GM23338 (cell line): Measurements from ENCODE around the gene CUBN. TPM values are rescaled to one million over a fixed set of nuclear protein-coding genes. Genes with fewer than 3 reads are reported as not detected.

Source experiments
- ATAC-seq: fragments of 200-7000 bp; cut with Tn5 transposase; 3 replicates; pipeline ENCODE4 v1.9.1; 2020
- DNase-seq: peaks from one replicate; pipeline ENCODE4 v3.0.0-alpha.2; 2015; ENCODE audit warnings: low spot score
- H2AFZ ChIP-seq: fragments of 200-600 bp; sonication (generic); 2 replicates; pipeline ENCODE4 v1.8.0; 2016; ENCODE audit warnings: antibody characterized with exemption, mild to moderate bottlenecking, moderate library complexity
- H3F3A ChIP-seq: fragments of 200-600 bp; sonication (generic); replicated peaks from 2 replicates; pipeline ENCODE4 v1.8.0; 2017; ENCODE audit warnings: antibody characterized with exemption, mixed run types, low read depth
- H3K27ac ChIP-seq: fragments of 200-600 bp; sonication (generic); 2 replicates; pipeline ENCODE4 v1.6.1; 2016; ENCODE audit warnings: low read depth
- H3K27me3 ChIP-seq: fragments of 200-600 bp; sonication (generic); 2 replicates; pipeline ENCODE4 v1.8.0; 2016; ENCODE audit warnings: mild to moderate bottlenecking, mixed run types, moderate library complexity; ENCODE audit not compliant: insufficient read depth
- H3K36me3 ChIP-seq: fragments of 200-600 bp; sonication (generic); 2 replicates; pipeline ENCODE4 v1.8.0; 2016; ENCODE audit warnings: mild to moderate bottlenecking; ENCODE audit not compliant: insufficient read depth
- H3K4me1 ChIP-seq: fragments of 200-600 bp; sonication (generic); 2 replicates; pipeline ENCODE4 v1.8.0; 2016; ENCODE audit warnings: mild to moderate bottlenecking, moderate library complexity; ENCODE audit not compliant: insufficient read depth
- H3K4me2 ChIP-seq: fragments of 200-600 bp; sonication (generic); 2 replicates; pipeline ENCODE4 v1.7.1; 2017; ENCODE audit warnings: mixed run types
- H3K4me3 ChIP-seq: fragments of 200-600 bp; sonication (generic); 2 replicates; pipeline ENCODE4 v1.6.1; 2016; ENCODE audit warnings: mixed run types
- H3K79me2 ChIP-seq: fragments of 200-600 bp; sonication (generic); replicated peaks from 2 replicates; pipeline ENCODE4 v1.8.0; 2017; ENCODE audit warnings: mild to moderate bottlenecking; ENCODE audit not compliant: insufficient read depth
- H3K9me2 ChIP-seq: fragments of 200-600 bp; sonication (generic); 2 replicates; pipeline ENCODE4 v1.8.0; 2017; ENCODE audit not compliant: insufficient read depth
- H4K20me1 ChIP-seq: fragments of 200-600 bp; sonication (generic); replicated peaks from 2 replicates; pipeline ENCODE4 v1.8.0; 2017; ENCODE audit warnings: mild to moderate bottlenecking; ENCODE audit not compliant: insufficient read depth
- H3K27ac Mint-ChIP-seq: 2 replicates; pipeline ENCODE4 v1.8.0; 2020; ENCODE audit warnings: inconsistent platforms, mild to moderate bottlenecking, moderate library complexity, mixed read lengths
- H3K27me3 Mint-ChIP-seq: 3 replicates; pipeline ENCODE4 v1.8.0; 2022; ENCODE audit warnings: low read depth, mild to moderate bottlenecking, moderate library complexity, mixed read lengths, inconsistent platforms; ENCODE audit not compliant: insufficient read depth, poor library complexity
- H3K36me3 Mint-ChIP-seq: 3 replicates; pipeline ENCODE4 v1.8.0; 2021; ENCODE audit warnings: low read depth, mild to moderate bottlenecking, inconsistent platforms, moderate library complexity, mixed read lengths
- H3K4me1 Mint-ChIP-seq: 3 replicates; pipeline ENCODE4 v1.8.0; 2020; ENCODE audit warnings: mild to moderate bottlenecking, inconsistent platforms, mixed read lengths
- H3K4me3 Mint-ChIP-seq: 3 replicates; pipeline ENCODE4 v1.8.0; 2021; ENCODE audit warnings: moderate library complexity, mild to moderate bottlenecking, inconsistent platforms, mixed read lengths
- H3K9me3 Mint-ChIP-seq: 3 replicates; pipeline ENCODE4 v1.8.0; 2020; ENCODE audit warnings: moderate library complexity, mild to moderate bottlenecking, inconsistent platforms, mixed read lengths
- CREB1 ChIP-seq: fragments of 250-450 bp; sonication (Bioruptor Pico); IDR thresholded peaks from 2 replicates; pipeline ENCODE4 v1.5.0; 2020; ENCODE audit warnings: low read depth, mild to moderate bottlenecking, moderate library complexity
- CTCF ChIP-seq, 2 experiments: fragments of 200-600 bp in 1 of 2; sonication (generic) in 1 of 2; conservative IDR thresholded peaks; 2 replicates each; pipeline versions ENCODE4 v1.5.1 to v1.6.1; 2016 to 2017; ENCODE audit warnings: antibody characterized with exemption in 2 of 2, low read depth in 2 of 2, mild to moderate bottlenecking in 2 of 2, moderate library complexity in 1 of 2
- ETS1 ChIP-seq: IDR thresholded peaks from 2 replicates; pipeline ENCODE4 v1.6.1; 2016; ENCODE audit warnings: antibody characterized with exemption
- EZH2 ChIP-seq: fragments of 200-600 bp; sonication (generic); IDR thresholded peaks from one replicate; pipeline ENCODE4 v1.8.0; 2017; ENCODE audit warnings: antibody characterized with exemption, mild to moderate bottlenecking, low read depth; ENCODE audit not compliant: unreplicated experiment
- EZH2phosphoT487 ChIP-seq: fragments of 200-600 bp; sonication (generic); IDR thresholded peaks from one replicate; pipeline ENCODE4 v1.8.1; 2018; ENCODE audit warnings: antibody characterized with exemption; ENCODE audit not compliant: unreplicated experiment
- JUNB ChIP-seq: IDR thresholded peaks from one replicate; pipeline ENCODE4 v1.6.1; 2016; ENCODE audit warnings: antibody characterized with exemption; ENCODE audit not compliant: unreplicated experiment
- NANOG ChIP-seq: IDR thresholded peaks from 2 replicates; pipeline ENCODE4 v1.6.1; 2016; ENCODE audit warnings: antibody characterized with exemption, borderline replicate concordance
- POLR2AphosphoS5 ChIP-seq: IDR thresholded peaks from 2 replicates; pipeline ENCODE4 v1.6.1; 2016; ENCODE audit warnings: antibody characterized with exemption, low read depth
- REST ChIP-seq: IDR thresholded peaks from one replicate; pipeline ENCODE4 v1.6.1; 2018; ENCODE audit warnings: antibody characterized with exemption; ENCODE audit not compliant: unreplicated experiment
- STAT1 ChIP-seq: IDR thresholded peaks from one replicate; pipeline ENCODE4 v1.6.1; 2016; ENCODE audit warnings: antibody characterized with exemption; ENCODE audit not compliant: unreplicated experiment
- ZNF114 ChIP-seq: fragments of 250-450 bp; sonication (Bioruptor Pico); IDR thresholded peaks from 2 replicates; pipeline ENCODE4 v1.5.0; 2020; ENCODE audit warnings: mild to moderate bottlenecking, moderate library complexity
- ZNF331 ChIP-seq: fragments of 250-450 bp; sonication (Bioruptor Pico); IDR thresholded peaks from 2 replicates; pipeline ENCODE4 v1.5.0; 2020; ENCODE audit warnings: low read depth, mild to moderate bottlenecking, moderate library complexity
- ZNF462 ChIP-seq: fragments of 250-450 bp; sonication (Bioruptor Pico); IDR thresholded peaks from 2 replicates; pipeline ENCODE4 v1.5.0; 2020; ENCODE audit warnings: mild to moderate bottlenecking, moderate library complexity
- polyA plus RNA-seq: library from polyadenylated mRNA; unstranded; fragments of >200 nt; fragmentation: Nextera tagmentation; extraction: Ambion mirVana; gene quantifications from 2 replicates; pipeline ENCODE4 v1.2.1, GENCODE V29; 2016
- total RNA-seq: library from RNA; depleted of rRNA; stranded (reverse); fragments of >200 nt; shearing (Covaris generic); gene quantifications from 2 replicates; pipeline ENCODE4 v1.2.3, GENCODE V29; 2014

The CUBN gene
- total and polyA plus RNA-seq, 2 experiments from 2014 or later: 0.06 to 1.8 TPM

- no peaks in the 10 kb centered on the region for H3K79me2 ChIP-seq
- H3K4me3 Mint-ChIP-seq: no peak overlapping the region
- no peaks in the 10 kb centered on the region for H3K9me2 ChIP-seq
- H3K27me3 Mint-ChIP-seq: no peaks in the 10 kb centered on the region
- no peak overlapping the region for H2AFZ ChIP-seq
- DNase-seq (no peak), ATAC-seq (no peak)
- H3K36me3 ChIP-seq: no peaks in the 10 kb centered on the region
- H3K27me3 ChIP-seq: no peaks in the 10 kb centered on the region
- no peaks in the 10 kb centered on the region for H3K4me1 ChIP-seq
- no peaks in the 10 kb centered on the region for H4K20me1 ChIP-seq
- no peak overlapping the region for H3K4me2 ChIP-seq
- no peaks in the 10 kb centered on the region for H3F3A ChIP-seq
- H3K4me3 ChIP-seq: no peak overlapping the region
- H3K9me3 Mint-ChIP-seq: peaks cover 2% of the 10 kb centered on the region; the same call in 1 of the 3 replicates
- H3K4me1 Mint-ChIP-seq: no peaks in the 10 kb centered on the region
- peaks cover 3% of the 10 kb centered on the region; the same call in 1 of the 3 replicates for H3K36me3 Mint-ChIP-seq
- no peak overlapping the region for H3K27ac Mint-ChIP-seq
- H3K27ac ChIP-seq: no peak overlapping the region
- no peak for TF ChIP-seq POLR2AphosphoS5
- no peak for TF ChIP-seq JUNB
- TF ChIP-seq REST: no peak
- TF ChIP-seq CREB1 (CRISPR knock-in tag): no peak
- TF ChIP-seq EZH2: no peak
- no peak for TF ChIP-seq NANOG
- TF ChIP-seq ZNF114: no peak
- no peak for TF ChIP-seq ETS1
- no peak for TF ChIP-seq CTCF (conservative IDR thresholded peaks at IDR 0.05; ENCODE audit: low read depth in 2 of 2)
- TF ChIP-seq ZNF462 (CRISPR knock-in tag): no peak
- TF ChIP-seq ZNF331: no peak
- TF ChIP-seq EZH2phosphoT487: no peak
- no peak for TF ChIP-seq STAT1
These were observed 33.2 kb upstream of the CUBN start for GRCh38 chr10:17162828-17163227.
